HG02852 (cell line): ENCODE data around the gene ADGRG4.

Experiments used
- ATAC-seq: cut with Tn5 transposase; IDR thresholded peaks from one replicate; pipeline ENCODE4 v1.9.1; 2021; ENCODE audit warnings: mild to moderate bottlenecking, moderate library complexity; ENCODE audit not compliant: unreplicated experiment

Gene ADGRG4

DNA sequence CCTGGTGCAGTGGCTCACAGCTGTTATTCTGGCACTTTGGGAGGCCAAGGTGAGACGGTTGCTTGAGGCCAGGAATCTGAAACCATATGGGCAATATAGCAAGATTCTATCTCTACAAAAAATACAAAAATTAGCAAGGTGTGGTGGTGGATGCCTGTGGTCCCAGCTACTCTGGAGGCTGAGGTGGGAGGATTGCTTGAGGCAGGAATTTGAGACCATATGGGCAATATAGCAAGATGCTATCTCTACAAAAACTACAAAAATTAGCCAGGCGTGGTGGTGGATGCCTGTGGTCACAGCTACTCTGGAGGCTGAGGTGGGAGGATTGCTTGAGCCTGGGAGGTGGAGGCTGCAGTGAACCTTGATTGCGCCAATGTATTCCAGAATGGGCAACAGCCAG, 2.3 kb downstream of the ADGRG4 start:
- ATAC-seq, result no peak

DNA sequence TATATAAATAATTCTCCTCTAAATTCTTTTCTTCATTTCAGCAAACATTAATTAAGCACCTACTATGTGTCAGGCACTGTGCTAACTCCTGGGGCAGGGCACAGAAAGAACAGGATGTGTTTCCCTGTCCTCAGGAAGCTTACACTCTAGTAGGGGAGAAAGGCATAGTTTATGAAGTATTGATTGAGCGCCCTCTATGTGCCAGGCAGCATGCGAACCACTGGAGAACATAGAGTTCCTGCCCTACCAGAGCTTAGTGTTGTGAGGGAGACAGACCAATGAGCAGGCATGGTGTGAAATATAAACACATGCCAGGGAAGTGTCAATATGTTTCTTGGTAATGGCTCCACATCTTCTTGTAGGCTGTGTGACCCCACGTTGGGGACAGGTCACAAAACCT, 3.7 kb downstream of the ADGRG4 start:
- no peak for ATAC-seq

DNA sequence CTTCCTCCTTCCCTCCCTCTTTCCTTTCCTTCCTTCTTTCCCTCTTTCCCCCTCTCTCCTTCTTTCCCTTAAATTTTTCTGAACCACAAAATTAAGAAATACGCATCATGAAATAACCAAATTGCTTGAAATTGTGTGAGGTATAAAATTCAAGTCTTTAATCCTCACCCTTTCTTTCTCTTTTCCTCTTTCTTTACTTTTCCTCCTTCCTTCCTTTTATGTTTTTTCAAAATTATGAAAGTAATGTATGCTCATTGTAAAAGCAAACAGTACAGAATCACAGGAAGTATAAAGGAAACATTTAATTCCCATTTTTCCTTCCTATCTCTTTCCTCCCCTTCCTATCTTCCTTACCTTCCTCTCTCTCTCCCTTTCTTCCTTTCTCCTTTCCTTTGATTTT, 5.4 kb downstream of the ADGRG4 start:
- no peak for ATAC-seq

DNA sequence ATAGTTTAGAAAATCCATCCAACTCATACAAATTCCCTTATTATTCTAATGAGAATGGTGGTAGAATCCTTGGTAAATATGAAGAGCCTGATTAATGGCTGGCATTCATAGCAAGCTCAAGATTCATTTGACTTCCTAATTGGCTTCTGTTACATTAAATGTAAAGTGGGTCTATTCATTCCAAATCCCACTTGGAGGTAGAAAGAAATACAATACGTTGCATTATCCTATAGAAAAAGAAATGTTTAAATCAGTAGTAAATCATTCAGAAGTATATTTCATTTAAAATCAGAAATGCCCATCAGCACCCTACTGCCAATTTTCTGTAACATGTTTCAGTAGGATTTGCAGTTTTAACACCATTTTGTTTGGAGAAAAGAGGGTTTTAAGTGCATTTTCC, 6.7 kb downstream of the ADGRG4 start:
- ATAC-seq, result no peak

DNA sequence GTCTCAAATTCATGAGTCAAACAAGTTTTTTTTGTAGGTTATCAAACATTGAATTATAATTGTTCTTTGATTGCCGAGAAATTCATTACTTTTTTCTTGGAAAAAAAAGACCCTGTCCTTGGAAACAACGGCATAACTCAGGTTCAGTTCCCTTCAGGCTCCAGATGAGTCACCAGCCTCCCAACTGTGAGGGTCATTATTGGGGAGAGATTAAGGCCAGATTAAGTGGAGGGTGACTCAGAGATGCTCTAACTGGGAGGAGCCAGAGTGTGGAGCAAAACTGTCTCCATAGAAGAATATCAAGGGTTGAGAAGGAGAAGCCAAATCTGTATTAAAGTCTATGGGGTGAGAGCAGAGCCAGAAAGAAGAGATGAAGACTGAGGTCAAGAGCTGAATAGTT, 9.6 kb downstream of the ADGRG4 start:
- ATAC-seq, result no peak

DNA sequence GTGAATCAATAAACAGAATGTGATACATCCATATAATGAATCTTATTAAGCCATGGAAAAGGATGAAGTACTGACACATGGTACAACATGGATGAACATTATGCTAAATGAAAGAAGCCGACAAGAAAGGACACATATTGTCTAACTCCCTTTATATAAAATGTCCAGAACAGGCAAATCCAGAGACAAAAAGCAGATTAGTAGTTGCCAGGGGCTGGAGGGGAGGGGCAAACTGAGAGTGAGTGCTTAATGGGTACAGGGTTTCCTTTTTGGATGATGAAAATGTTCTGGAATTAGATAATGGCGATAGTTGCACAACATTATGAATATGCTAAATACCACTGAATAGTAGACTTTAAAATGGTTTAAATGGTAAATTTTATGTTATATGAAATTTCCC, 17.4 kb downstream of the ADGRG4 start:
- no peak for ATAC-seq

DNA sequence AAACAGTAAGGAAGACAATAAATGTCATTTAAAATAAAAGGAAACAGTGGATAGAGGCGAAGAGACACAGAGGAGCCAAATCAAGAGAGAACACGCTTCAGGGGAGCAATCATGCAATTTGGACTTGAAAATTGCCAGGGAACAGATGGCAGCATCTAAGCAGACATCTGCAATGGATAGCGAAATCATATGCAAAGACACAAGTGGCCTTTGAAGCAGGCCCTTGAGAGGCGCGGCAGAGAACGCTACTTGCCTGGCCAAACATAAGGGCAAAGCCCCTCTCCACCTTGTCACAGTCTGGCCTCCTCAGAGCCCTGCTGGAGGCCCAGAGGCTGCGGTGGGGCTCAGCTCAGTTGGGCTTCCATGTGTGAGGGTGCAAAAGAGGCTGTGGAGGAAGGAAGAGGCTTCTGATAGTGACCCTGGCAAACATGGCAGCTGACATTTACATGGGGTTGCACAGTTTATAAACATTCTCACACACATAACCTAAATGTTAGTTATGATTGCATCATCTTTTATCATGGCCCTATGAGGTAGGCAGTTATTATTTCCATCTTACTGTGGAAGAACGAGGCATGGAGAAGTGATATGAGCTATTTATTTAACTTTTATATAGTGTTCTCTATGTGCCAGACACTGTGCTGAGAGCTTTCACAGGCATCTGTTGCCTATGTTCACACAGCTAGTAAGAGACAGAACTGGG, 18.3 kb downstream of the ADGRG4 start:
- no peak for ATAC-seq

DNA sequence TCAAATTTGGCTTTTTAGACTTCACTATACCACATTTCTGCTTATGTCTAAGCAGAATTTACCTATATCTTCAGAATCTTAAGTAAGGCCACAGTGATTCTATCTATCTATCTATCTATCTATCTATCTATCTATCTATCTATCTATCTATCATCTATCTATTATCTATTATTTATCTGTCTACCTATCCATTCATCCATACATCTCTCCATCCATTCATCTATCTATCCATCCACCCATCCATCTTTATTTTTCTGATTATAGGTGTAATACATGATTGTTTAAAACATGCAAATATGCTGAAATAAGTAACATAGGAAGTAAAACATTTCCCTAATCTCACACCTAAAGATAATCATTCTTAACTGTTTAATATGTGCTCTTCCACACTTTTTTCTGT, 18.8 kb downstream of the ADGRG4 start:
- ATAC-seq, result no peak

DNA sequence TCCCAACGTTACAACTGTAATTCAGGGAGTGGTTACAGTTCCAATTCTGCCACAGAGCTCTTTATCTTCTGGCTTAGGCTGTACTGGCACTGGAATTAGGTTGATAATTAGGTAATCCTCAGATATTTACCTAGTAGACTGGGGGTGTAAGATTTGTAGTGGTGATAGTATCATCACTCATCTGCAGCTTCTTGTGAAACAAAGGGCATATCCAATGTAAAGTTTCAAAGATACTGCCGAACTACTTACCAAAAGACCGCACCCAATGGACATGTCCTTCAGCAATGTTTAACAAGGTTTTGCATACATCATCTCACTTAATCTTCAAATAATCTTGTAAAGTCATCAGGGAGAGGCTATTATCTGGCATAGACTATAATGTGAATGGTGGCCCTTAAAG, 20.8 kb downstream of the ADGRG4 start:
- ATAC-seq, result no peak

DNA sequence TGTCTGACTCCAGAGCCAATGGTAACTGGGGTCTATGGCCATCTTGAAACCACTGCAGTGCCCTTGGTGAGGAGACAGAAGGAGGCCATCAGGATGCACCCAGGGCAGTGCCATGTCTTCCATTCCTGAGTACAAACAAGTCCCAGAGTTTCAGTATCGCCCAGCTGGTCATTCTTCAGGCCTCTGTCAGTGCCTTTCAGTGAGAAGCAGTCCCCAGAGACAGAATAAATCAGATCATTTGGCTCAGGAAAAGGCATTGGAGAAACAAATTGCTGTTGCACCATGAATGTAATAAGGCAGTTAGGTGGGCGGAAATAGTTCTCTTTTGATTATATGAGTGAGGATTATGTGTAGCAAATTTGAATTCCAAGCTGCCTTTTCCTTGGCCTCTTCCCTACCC, 21.3 kb downstream of the ADGRG4 start:
- no peak for ATAC-seq

DNA sequence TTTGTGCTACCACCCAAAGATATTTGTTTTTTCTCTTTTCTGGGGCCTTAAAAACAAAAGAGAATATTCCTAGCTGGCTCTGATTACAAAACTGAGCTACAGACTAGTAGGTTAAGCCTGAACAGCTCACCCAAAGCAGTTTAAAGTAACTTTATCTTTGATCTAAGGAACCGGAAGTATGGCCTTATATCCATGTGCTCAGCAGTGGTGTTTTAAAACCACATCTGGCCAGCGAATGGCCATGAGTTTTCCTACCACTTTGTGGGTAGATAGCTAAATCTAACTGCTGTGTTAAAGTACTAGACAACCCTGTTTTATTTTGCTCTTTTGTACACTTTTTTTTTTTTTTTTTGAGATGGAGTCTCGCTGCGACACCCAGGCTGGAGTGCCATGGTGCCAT, 24.6 kb downstream of the ADGRG4 start:
- ATAC-seq, result no peak

DNA sequence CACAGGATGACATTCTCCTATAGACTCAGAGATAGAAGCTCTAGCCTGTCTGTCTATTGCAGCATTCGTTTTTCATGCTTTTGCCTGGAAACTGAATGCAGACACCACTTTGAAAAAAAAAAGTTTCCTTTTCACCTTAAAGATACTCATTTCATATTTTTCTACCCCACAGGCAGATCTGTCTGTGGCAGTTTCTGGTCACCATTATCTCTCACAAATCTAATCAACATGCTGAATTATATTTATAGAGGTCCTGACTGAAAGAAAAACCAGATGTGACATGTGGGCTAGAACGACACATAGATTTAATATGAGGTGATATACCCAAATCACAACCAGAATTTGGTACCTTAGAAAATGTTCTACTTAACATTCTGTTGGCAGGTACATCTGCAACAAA, 28.2 kb downstream of the ADGRG4 start:
- no peak for ATAC-seq

DNA sequence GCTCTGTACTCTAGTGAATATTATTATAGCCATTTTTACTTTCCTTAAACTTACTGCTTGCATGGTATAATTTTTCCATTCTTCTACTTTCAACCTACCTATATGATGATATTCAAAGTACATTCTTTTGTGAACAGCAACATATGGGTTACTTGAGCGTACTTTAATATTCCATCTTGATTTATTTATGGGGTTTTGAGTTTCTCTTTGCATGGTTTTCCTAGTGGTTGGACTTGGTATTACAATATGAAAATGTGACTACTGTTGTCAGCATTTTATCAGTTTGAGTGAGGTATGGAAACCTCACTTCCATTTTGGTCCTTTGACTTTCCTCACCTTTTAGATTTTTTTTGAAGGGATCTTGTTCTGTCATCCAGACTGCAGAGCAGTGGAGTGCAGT, 35.9 kb downstream of the ADGRG4 start:
- no peak for ATAC-seq

DNA sequence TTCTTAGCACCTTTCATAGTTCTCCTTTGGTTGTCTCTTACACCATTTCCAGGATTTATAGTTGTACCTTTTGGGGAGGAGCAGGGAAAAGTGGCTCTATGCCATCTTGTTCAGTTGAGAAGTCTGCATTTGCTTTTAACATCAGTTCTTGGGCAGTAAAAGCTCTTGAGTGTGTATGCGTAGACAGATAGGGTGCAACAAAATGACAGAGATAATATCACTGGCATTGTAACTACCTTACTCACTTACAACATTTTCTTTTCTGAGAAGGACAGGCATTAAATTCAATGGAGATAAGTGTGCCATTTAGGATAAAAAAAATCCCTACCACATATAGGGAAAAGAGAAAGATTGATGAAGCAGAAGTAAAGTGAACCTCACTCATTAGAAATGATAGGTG, 38.9 kb downstream of the ADGRG4 start:
- no peak for ATAC-seq

DNA sequence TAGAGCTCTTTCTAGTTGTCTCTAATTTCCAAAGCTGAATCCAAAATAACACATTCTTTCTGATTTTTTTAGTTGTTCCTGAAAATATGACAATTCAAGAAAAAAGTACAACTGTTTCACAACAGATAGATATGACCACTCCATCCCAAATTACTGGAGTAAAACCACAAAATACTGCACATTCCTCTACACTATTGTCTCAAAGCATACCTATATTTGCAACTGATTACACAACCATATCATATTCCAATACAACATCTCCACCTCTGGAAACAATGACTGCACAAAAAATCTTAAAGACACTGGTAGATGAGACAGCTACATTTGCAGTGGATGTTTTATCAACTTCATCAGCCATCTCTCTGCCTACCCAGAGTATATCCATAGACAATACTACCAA, 43.6 kb downstream of the ADGRG4 start:
- no peak for ATAC-seq

DNA sequence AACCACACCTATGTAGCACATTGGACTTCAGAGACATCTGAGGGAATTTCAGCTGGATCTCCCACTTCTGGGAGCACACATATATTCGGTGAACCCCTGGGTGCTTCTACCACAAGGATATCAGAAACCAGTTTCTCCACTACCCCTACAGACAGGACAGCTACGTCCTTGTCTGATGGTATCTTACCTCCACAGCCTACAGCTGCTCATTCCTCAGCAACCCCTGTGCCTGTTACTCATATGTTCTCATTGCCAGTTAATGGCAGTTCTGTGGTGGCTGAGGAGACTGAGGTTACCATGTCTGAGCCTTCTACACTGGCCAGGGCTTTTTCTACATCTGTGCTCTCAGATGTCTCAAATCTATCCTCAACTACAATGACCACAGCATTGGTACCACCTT, 45.7 kb downstream of the ADGRG4 start:
- no peak for ATAC-seq

DNA sequence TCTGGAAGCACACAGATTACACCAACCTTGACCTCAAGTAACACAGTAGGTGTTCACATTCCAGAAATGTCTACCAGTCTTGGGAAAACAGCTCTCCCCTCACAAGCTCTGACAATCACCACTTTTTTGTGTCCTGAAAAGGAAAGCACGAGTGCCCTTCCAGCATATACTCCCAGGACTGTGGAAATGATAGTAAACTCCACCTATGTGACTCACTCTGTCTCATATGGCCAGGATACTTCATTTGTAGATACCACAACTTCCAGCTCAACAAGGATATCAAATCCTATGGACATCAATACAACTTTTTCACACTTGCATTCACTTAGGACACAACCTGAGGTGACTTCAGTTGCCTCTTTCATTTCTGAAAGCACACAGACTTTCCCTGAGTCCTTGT, 46.9 kb downstream of the ADGRG4 start:
- ATAC-seq, result no peak

DNA sequence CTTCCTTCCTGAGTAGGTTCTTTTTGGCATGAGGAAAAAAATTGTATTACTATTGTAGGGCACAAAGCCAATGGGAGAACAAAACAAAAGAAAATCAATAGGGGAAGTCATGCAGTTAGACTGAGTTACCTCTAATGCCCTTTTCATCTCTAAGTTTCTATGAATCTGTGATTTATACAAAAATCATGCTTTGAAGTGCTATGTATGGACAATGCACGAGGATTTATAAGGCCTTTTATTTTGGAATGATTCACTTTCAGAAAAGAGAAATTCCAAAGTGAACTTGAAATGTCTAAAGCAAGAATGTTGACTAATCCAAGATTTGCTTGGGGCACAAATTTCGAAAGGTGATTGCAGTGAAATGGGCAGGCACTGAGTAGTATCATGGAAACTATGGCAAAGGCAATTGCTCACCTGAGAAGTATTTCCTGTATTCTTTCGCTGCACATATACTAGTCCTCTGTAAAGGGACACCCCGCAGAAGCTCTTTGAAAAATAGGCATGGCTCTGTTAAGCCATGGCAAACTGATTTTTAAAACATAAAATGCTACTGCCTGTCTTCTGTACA, 52.8 kb downstream of the ADGRG4 start:
- no peak for ATAC-seq

DNA sequence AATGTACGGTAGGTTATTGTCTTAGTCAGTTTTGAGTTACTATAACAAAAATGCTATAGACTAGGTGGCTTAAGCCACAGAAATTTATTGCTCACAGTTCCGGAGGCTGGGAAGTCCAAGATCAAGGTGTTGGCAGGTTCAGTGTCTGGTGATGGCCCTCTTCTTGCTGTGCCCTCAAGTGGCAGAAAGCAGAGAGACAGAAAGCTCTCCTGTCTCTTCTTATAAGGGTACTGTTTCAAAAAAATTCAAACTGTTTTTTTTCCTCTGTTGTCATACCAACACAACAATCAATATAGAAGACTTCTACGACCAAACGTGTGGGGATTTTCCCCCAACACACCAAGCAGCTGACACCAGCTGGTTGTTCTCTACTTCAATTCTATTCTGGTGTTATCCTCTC, 53.4 kb downstream of the ADGRG4 start:
- ATAC-seq, result no peak

DNA sequence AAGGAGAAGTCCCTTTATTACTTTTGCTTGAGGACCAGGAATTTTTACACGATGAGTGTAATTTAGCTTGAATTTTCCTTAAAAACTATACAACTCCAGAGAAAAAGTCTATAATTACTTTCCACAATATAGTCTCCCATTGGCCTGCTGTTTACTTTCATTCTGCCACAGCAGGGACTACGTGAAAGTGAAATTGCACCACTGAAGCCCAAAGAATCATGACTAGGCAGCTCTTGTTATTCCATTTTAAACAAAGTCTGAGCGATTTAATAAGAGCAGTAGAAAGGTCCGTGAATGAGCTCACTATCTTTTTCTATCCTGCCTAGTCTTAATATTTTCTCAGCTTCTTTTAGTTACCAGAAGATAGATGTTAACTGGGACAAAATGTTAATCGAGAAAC, 68.6 kb downstream of the ADGRG4 start:
- ATAC-seq, result no peak

DNA sequence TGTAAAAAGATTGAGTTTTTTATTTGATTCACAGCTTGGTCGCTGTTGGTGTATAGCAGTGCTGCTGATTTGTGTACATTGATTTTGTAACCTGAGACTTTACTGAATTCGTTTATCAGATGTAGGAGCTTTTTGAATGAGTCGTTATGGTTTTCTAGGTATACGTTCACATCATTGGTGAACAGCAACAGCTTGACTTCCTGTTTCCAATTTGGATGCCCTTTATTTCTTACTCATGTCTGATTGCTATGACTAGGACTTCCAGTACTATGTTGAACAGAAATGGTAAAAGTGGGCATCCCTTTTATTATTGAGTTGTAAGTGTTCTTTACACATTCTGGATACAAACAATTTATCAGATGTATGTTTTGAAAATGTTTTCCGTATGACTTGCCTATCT, 76.0 kb downstream of the ADGRG4 start:
- no peak for ATAC-seq

DNA sequence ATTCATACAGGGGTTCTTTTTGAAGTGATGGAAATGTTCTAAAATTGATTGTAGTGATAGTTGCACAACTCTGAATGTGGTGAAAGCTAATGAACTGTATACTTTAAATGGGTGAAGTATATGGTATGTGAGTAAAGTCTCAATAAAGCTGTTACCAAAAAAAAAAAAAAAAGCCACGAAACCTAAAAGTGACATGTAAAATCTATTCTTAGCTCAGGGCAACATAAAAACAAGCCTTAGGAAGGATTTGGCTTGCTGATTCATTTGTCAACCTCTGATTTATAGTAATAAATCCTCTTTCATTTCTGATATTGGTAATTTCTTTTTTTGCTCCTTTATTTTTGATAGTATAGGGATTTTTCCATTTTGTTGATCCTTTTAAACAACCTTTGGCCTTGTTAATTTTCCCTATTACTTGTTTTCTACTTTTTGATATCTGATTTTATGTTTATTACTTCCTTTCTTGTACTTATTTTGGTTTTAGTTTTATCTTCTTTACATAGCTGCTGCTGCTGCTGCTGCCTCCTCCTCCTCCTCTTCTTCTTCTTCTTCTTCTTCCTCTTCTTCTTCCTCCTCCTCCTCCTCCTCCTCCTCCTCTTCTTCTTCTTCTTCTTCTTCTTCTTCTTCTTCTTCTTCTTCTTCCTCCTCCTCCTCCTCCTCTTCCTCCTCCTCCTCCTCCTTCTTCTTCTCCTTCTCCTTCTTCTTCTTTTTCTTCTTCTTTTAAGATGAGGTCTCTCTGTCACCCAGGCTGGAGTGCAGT, 79.4 kb downstream of the ADGRG4 start:
- ATAC-seq, result no peak
